DMS114 treated with DMSO at 0.1 percent for 48 hours (cell line): ENCODE data around the gene SMOC2.

Source experiments
- DNase-seq: peaks from one replicate; lab custom pipeline; 2025; ENCODE audit not compliant: unreplicated experiment; lab: John Stamatoyannopoulos, UW

Gene SMOC2

DNA sequence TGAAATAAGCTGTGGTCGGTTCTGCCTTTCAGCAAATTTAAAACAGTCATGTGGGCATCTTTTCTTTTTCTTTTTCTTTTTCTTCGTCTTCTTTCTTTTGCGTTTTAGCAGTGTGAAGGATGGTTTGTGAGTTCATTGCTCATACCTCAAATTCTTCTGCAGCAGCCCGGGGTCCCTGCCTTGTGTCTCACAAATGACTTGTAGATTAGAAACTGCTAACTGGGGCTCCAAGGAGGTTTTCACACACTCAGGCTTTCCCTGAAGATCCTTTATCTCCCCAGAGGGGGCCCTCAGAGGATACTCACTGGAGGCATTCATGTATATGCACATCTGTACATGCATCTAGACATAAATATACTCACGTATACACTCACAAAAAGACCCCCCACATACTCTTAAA, 1.7 kb downstream of the SMOC2 start:
- DNase-seq, result no peak

DNA sequence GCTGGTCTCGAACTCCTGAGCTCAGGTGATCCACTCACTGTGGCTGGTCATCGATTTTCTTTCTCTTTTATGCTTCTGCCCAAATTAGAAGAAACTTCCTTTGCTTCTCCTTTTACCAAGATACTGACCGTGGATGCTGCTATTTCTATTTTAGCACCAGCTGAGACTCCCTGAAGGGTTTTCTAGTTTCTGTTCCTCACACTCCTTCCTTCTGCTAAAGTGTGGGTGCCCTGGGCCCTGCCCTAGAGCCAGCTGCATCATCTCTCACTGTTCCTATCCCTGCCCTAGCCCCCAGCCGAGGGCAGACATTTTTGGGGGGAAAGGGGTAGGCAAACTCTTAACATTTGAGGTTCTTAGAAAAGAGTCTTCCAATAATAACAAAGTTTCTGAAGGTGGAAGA, 6.3 kb downstream of the SMOC2 start:
- no peak for DNase-seq

DNA sequence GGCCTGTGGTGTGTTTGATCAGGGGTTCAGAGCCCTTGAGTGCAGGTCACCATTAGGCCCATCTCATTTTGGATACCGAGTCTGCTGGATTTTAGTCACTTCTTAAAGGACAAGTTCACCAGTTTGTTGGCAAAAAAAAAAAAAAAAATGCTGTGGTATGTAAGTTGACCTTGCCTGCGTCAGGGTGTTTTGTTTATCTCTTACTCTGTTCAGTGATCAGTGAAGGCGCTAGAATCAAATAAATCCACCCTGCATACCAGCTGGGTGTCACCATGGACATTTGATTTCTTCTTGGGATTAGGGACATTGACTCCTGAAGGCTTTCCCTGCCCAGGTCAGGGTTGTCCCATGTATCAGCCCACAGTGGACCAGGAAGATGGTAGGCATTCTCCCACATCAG, 6.7 kb downstream of the SMOC2 start:
- DNase-seq, result no peak

DNA sequence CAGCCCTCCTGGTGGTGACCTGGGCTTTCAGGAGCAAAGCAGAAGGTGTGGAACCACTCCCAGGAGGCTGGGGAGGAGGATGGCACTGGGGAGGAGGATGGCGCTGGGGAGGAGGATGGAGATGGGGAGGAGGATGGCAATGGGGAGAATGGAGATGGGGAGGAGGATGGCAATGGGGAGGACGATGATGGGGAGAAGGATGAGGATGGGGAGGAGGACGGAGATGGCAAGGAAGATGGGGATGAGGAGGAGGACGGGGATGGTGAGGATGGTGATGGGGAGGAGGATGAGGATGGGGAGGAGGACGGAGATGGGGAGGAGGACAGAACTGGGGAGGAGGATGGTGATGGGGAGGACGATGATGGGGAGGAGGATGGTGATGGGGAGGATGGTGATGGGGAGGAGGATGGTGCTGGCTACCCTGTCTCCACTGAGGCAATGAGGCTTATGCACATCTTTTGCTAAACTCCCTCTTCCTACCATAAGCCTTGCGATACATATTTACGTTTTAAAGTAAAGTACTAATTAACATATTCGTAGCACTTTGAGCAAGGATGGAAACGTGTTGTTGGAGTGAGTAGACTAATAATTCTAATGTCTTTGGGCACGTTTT, 7.4 kb downstream of the SMOC2 start:
- DNase-seq, result no peak

DNA sequence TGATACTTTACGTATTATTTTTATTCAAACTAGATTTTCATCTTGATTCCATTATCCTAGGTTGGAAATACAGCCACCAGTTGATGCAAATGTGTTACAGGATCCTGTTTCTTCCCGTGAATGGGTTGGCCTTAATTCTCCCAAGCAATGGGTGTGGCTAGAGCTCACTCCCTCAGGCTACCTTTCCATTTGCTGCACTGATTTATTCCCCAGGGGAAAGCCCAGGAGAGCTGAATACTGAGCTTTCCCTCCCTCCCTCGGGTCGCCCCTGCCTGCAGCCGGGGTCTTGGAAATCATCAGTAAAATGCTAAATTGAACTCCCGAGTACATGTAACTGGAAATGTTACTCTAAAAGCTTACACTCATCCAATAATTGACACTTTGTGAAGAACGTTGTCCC, 9.9 kb downstream of the SMOC2 start:
- no peak for DNase-seq

DNA sequence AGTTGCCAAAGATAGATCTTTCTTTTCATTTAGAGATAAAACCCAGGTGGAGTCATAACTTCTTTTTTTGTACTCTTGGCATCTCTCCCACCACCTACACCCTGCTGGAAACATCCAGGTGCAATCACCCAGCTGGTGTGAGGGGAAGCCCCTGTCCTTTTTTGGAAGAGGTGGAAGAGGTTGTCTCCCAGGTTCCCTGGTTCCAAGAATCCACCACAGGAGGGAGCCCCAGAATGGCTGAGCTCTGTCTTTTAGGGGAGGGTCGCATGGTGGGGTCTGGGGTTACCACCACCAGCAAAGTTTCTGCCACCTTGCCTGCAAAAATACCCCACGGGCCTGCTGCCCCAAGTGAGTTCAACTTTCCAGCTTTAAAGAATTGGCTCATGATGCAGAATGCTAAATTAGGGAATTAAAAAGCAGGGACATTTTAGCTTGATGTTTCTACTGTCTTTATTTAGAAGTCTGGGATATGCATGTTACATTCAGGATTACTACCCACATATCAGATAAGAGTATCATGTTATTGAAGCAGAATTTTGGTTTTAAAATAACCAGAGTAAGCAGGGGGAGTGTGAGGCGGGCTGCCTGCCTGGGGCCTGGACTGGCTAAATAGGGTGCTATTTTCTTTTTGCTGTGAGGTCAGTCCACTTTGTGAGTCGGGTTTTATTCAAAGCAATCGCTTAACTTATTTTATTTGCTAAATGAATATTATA, 11.0 kb downstream of the SMOC2 start:
- DNase-seq, result no peak

DNA sequence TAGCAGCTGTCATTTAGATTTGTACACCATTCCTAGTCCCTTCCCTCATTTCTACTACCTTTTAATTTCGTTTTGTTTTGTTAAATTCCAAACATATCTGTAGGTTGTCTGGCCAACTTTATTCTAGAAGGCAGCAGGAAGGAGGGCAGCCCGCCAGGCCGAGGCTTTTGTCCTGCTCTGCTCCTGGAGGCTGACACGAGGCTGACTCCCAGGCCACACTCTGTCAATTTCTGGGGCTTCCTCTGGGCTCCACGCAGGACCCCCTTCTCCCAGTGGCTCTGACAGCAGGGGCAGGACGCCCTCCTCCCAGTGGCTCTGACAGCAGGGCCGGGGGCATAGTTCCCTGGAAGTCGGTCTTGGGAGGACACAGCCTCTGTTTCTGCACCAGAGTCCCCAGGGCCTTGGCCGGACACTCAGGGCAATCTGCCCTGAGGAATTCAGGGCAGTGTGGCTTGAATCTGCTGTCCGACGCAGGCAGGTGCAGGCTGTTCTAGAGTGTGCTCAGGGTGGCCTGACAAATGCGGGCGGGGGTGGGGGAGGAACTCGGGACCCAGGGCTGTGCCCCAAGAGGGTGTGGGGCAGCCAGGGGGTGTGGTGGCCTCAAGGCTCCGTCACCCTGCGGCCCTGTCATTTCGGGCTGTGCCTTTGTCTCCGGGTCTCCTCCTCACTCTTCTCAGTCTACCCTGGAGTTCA, 11.8 kb downstream of the SMOC2 start:
- DNase-seq, result no peak

DNA sequence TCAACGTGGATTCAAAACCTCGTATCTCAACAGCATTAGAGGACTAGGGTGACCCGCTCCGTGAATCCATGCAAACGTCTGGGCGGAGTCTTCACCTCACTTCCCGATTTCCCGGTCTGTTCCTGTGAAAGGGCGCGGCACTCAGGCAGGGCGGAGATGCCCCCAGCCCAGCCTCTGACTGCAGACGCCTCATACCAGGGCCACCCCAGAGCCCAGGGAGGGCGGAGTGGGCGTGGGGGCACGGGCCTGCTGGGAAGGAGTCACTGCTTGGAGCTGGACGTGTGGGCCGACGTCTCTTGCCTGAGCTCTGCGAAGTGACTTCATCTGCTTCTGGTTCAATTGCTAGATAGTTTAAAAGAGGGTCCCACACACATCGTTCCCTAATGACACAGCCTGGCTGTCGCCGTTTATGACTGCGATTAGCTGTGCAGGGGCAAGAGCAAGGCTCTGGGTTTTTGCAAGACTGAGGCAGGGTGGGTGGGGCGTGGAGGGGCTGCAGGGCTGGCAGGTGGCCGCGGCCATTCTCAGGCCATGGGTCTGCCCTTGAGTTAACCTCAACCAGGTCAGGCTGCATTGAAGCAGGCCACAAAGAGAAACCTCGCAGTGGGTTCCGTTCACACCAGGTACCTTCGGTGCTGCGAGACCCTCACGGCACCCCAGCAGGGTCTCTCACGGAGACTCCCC, 15.0 kb downstream of the SMOC2 start:
- DNase-seq, result no peak

DNA sequence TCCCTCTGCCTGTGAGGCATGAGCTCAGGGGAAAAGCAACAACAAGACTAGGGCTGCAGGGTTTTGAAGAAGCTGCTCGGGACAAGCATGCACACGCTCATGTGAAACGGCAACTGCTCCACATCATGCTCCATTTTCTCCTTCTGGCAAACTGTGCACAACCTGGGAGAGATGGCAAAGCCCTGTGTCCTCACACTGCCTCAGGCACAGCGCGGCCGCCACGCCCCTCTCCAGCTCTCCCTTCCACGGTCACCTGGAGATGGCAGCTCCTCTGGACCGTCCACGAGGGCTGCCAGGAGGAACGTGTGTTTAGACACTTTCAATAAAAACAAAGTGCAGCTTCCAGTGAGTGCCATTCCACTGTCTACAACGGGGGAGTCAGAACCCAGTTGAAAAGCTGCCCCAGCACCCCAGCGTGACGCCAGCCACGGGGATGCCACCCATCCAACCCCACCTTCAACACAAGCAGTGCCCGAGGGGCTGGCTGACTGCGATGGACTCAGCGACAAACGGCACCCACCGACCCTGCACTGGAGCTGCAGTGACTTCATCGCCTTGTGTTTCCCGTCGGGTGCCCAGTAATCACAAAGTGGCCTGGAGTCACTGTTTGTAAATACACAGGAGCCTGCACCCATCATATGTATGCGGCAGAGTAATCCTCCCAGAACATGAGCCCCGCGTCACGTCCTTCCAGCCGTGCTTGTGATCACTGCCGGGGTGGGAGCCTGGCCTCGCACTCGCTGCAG, 16.1 kb downstream of the SMOC2 start:
- no peak for DNase-seq

DNA sequence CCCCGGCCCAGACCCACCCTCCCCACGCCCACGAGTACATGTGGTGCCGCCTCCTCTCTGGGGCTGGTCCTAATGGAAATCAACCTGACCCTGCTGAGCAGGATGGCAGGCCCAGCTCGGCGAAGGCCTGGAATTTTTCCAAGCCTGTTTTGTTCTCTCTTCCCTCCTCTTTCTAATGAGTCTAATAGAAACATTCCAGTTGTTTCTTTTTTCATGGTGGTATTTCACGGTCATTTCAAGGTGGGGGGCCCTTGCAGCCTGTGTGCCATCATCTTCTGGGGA, 16.6 kb downstream of the SMOC2 start:
- DNase-seq, result no peak

DNA sequence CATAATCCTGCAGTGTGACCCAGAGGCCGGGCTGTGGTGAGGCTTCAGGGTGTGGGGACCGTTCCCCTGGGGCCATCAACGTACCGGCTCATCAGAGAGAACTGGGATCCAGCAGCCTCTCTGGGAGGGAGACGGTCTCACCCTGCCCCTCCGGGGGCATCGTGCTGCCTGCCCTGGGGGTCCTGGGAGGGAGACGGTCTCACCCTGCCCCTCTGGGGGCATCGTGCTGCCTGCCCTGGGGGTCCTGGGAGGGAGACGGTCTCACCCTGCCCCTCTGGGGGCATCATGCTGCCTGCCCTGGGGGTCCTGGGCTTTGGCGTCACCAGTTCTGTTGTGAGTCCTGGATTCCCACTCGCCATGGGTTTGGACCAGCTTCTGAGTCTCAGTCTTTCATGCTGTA, 17.1 kb downstream of the SMOC2 start:
- no peak for DNase-seq

DNA sequence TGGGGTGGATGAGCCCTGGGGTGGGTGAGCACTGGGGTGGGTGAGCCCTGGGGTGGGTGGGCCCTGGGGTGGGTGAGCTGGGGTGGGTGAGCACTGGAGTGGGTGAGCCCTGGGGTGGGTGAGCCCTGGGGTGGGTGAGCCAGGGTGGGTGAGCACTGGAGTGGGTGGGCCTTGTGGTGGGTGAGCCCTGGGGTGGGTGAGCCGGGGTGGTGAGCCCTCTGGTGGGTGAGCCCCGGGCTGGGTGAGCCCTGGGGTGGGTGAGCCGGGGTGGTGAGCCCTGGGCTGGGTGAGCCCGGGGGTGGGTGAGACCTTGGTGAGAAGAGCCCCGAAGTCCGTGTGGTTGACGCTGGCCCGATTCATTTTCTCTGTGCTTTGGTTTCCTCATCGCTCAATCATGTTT, 18.6 kb downstream of the SMOC2 start:
- DNase-seq, result no peak

DNA sequence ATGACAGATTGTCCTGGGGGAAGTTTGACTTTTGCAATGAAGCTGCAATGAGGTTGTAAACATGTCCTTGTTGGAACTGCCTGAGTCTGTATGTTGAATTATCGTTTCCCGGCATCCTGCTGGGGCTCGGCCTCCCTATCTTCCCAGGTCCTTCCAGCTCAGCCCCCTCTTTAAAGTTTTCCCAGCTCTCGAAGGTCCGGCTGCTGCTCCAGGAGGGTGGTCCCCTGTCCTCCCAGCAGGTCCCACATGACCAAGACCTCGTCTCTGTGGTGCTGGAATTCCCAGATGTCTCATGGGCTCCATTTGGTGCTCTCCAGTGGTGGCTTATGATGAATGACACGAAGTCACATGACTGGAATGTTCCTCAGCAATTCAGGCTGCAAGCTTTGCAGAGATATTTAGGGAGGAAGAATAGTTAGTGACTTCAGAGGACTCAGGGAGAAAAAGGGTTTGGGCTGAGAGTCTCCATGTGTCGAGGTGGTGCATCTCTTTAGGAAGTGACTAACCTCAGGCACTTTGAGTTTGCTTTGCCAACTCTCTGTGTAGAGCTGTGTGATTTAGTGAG, 21.4 kb downstream of the SMOC2 start:
- DNase-seq, result no peak

DNA sequence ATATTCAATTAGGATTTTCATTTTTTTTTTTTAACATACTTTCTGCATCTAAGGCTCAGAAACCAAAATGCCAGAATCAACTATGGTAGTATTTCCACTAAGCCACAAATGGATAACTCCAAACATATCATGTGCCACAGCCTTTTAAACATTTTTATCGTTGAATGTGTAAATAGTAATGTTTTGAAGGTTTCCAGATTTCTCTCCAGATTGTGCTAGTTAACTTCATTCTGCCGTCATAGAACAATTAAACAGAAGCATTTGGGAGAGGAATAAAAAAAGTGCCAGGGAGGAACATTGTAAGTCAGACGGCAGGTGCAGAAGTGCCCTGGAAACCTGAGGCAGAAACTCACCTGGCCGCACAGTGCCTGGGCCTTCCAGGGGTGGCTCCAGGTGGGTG, 23.6 kb downstream of the SMOC2 start:
- no peak for DNase-seq

DNA sequence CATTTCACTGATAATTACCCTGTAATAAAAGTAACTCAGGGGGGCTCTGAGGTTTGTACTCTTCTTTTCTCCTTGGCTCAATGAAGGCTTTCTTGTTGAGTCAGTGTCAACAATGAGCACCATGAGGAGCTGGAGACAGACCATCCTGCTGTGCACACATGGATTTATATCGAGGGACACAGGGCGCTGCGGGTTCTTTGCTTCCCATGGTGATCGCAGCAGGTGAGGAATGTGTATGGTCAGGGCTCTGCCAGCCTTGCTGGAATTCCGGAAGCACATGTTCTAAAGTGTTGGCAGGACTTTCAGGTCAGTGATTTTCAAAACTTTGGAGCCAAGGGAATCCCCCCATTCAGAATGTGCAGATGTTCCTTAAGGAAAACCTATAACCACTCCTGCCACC, 27.1 kb downstream of the SMOC2 start:
- no peak for DNase-seq

DNA sequence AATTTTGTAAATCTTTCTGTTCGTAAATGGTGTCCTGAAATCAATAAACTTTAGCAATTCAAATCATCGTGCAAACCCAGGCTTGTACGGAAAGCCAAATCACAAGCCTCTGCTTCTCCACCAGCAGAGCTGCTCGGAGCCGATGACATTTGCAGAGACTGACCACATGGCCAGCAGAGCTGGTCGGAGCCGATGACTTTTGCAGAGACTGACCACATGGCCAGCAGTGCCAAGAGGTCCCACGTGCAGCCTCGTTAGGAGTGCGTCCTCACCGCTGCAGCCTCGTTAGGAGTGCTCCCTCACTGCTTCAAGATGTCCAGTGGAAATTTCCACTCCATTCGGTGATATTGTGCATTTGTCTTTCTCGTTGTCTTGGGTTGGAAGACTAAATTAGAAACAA, 28.5 kb downstream of the SMOC2 start:
- no peak for DNase-seq

DNA sequence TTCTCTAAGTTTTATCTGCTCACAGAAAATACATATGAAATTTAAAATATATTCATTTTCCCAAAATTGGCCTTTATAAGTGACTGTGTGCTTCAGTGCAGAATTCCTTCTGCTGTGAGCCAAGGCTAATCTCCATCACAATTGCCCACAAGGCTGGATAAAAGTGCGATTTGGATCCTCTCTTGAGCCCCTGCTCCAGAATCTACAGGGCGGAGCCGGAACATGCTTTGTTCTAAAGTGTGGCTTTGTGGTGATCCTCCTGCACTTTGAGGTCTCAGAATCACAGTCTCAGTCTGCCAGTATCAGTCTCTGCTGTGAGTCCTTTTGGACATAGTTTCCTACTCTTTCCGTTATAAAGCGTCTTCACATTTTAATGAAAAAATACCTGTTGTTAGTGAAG, 28.9 kb downstream of the SMOC2 start:
- no peak for DNase-seq

DNA sequence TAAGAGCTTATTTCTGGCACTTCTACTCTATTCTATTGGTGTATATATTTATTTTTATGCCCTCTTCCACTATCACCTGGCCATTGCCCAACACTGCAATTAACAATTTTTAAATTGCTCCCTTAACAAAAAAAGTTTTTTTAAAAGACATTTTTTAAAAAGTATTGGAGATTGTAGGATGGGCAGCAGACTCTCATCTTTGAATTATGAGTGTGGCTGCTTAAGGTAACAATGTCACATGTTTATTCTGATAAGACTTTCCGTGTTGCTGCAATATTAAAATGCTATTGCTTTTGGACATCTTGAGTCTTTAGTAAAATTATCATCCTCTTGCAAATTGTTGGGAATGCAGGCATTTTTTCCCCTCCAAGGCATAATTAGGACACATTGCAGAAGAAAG, 31.4 kb downstream of the SMOC2 start:
- no peak for DNase-seq

DNA sequence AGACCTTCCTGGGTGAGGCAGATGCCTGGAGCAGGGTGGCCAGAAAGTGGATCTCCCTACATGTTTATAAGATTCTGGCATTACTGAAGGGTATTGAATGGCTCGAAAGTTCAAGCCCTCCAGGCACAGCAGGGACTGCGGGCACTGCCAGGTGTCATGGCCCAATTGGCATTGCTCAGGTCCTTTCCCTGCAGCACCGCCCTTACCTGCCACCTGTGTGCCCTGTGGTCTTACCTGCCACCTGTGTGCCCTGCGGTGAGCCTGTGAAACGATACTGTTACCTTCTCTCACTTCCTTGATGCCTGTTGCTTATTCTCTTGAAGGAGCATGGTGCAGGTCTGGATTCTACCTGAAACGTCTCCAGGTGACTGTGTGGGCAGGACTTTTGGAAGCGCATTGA, 32.2 kb downstream of the SMOC2 start:
- no peak for DNase-seq

DNA sequence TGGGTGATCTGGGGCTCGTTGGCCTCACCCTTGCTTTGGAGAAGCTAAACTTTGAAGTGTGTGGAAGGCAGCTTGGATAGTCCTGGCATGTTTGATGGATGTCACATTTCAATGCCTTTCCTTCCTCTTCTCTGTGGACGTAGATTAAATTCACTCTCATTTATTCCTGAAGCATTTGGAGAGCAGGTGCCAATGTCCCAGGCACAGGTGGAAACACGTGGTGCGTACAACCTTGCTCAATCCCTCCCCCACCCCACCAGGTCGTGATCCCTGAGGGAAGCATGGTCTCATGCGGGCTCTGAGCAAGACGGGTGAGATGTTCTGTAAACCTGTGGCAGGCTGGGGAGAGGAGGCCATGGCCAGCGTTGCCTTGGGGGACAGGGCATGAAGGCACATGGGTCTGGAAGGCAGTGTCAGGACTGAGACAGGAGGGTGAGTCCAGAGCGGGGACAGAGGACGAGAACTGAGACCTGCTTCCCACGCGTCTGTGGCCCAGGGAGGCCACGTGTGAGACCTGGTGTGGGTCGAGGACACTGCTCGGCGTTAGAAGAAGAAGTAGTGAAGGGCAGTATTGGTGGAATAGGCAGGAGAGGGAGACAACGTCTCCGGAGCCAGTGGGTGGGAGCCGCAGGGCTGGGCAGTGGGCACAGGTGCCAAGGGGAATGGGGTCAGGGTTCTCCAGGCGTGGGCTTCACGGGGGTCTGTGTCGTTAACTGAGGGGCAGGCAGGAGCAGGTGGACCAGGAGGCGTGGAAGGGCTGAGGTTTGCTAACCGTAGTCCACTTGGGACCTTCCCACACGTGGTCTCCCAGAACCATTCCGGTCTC, 34.4 kb downstream of the SMOC2 start:
- DNase-seq, result no peak
